Measurements from ENCODE around the gene RNASE13. TPM values are rescaled to one million over a fixed set of nuclear protein-coding genes. Genes with fewer than 3 reads are reported as not detected.

Gene RNASE13, protein sequence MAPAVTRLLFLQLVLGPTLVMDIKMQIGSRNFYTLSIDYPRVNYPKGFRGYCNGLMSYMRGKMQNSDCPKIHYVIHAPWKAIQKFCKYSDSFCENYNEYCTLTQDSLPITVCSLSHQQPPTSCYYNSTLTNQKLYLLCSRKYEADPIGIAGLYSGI
- polyA plus RNA-seq (2013, experiment 1 of 2): not detected
- polyA plus RNA-seq (2013, experiment 2 of 2): not detected

DNA sequence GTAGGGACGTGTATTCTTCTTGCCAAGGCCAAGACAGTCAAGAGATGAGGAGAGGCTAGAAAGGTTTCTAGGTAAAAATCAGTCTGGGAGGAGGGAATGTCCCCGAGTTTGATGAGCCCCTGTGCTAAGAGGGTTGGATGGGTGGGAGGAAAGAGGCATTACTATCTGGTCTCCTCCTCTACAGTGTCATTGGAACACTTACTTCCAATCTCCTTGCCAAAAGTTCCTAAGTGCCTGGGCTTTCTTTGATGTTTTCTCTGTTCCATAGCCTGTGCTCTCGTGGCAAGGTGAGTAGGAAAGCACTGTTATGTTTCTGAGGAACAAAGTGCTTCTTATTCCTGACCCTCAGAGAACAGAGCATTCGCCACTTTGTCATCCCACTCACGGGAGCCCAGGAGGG lies at the start of gene RNASE13:
TSS of gene RNASE13 (minus strand) at position 101 of the 400 bp plus-strand sequence. CDS start 519 bp downstream, outside the sequence.
- H3K79me2 ChIP-seq (ENCODE audit: control insufficient read depth, insufficient read depth, low read length): no peaks in the 10 kb centered on the region
- no peak within 1 kb of the TSS for H3K18ac ChIP-seq (ENCODE audit: low read length)
- H2AK5ac ChIP-seq (ENCODE audit: low read length): no peak within 1 kb of the TSS
- no peaks in the 10 kb centered on the region for H3K27me3 ChIP-seq (ENCODE audit: insufficient read depth, low read length, poor library complexity)
- DNase-seq: no peak
- H3K23ac ChIP-seq (ENCODE audit: low read length): no peak within 1 kb of the TSS
- no peak within 1 kb of the TSS for H3K4ac ChIP-seq (ENCODE audit: low read depth, low read length)
- H4K5ac ChIP-seq (ENCODE audit: low read length): no peak within 1 kb of the TSS
- H3K9ac ChIP-seq (ENCODE audit: low read length): no peak within 1 kb of the TSS
- no peak within 1 kb of the TSS for H3K4me2 ChIP-seq (ENCODE audit: low read length)
- no peak within 1 kb of the TSS for H3K27ac ChIP-seq (ENCODE audit: low read depth, low read length)
- H3K56ac ChIP-seq (ENCODE audit: low read length): no peak within 1 kb of the TSS
- H3K79me1 ChIP-seq (ENCODE audit: low read length): no peaks in the 10 kb centered on the region
- no peak within 1 kb of the TSS for H3K4me3 ChIP-seq (ENCODE audit: low read length)
- H2BK5ac ChIP-seq (ENCODE audit: low read length): no peak within 1 kb of the TSS
- no peak within 1 kb of the TSS for H2BK120ac ChIP-seq (ENCODE audit: low read depth, low read length)
- WGBS (ENCODE audit: extremely low coverage, insufficient coverage, low lambda C conversion rate): no CpG with 5 or more reads among the region's 5 CpGs
- H4K8ac ChIP-seq (ENCODE audit: low read depth, low read length): no peak within 1 kb of the TSS
- no peak within 1 kb of the TSS for H2BK15ac ChIP-seq (replicated peaks; ENCODE audit: low read depth)
- H3K4me1 ChIP-seq (ENCODE audit: control insufficient read depth, low read depth, low read length): peaks cover 5% of the 10 kb centered on the region
- H3K36me3 ChIP-seq (ENCODE audit: control insufficient read depth, insufficient read depth, low read length): no peaks in the 10 kb centered on the region

DNA sequence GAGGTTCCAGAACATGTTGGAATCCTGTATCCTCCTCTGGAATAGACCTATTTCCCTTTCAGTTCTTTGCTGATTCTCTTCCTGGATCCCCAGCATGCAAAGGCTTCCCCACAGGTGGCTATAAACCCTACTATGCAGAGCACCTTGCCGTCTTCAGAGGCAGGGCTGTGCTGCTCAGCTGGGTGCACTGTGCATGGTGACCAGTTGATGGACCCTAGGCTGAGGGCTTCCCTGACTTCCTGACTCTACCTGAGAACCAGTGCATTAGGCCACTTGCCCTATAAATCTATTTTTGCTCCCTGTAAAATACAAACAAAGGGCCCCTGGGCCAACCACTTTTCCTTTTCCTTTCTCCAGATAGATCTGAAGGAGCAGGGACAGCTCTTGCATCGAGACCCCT lies 49.8 kb upstream of the RNASE13 start:
- no peak overlapping the region for H3K4ac ChIP-seq (ENCODE audit: low read depth, low read length)
- no CpG with 5 or more reads among the region's 2 CpGs for WGBS (ENCODE audit: extremely low coverage, insufficient coverage, low lambda C conversion rate)
- no peak overlapping the region for H2BK5ac ChIP-seq (ENCODE audit: low read length)
- H3K27ac ChIP-seq (ENCODE audit: low read depth, low read length): no peak overlapping the region
- no peak overlapping the region for H3K4me3 ChIP-seq (ENCODE audit: low read length)
- no peak overlapping the region for H3K18ac ChIP-seq (ENCODE audit: low read length)
- no peak overlapping the region for H4K8ac ChIP-seq (ENCODE audit: low read depth, low read length)
- H3K27me3 ChIP-seq (ENCODE audit: insufficient read depth, low read length, poor library complexity): no peaks in the 10 kb centered on the region
- H3K79me1 ChIP-seq (ENCODE audit: low read length): no peaks in the 10 kb centered on the region
- H3K56ac ChIP-seq (ENCODE audit: low read length): no peak overlapping the region
- no peak overlapping the region for H3K4me2 ChIP-seq (ENCODE audit: low read length)
- no peaks in the 10 kb centered on the region for H3K79me2 ChIP-seq (ENCODE audit: control insufficient read depth, insufficient read depth, low read length)
- H3K4me1 ChIP-seq (ENCODE audit: control insufficient read depth, low read depth, low read length): no peaks in the 10 kb centered on the region
- no peak overlapping the region for H2BK15ac ChIP-seq (replicated peaks; ENCODE audit: low read depth)
- no peak overlapping the region for H4K5ac ChIP-seq (ENCODE audit: low read length)
- H2AK5ac ChIP-seq (ENCODE audit: low read length): no peak overlapping the region
- no peak overlapping the region for H2BK120ac ChIP-seq (ENCODE audit: low read depth, low read length)
- H3K36me3 ChIP-seq (ENCODE audit: control insufficient read depth, insufficient read depth, low read length): peaks cover 29% of the 10 kb centered on the region
- H3K9ac ChIP-seq (ENCODE audit: low read length): no peak overlapping the region
- H3K23ac ChIP-seq (ENCODE audit: low read length): no peak overlapping the region
- no peak for DNase-seq

DNA sequence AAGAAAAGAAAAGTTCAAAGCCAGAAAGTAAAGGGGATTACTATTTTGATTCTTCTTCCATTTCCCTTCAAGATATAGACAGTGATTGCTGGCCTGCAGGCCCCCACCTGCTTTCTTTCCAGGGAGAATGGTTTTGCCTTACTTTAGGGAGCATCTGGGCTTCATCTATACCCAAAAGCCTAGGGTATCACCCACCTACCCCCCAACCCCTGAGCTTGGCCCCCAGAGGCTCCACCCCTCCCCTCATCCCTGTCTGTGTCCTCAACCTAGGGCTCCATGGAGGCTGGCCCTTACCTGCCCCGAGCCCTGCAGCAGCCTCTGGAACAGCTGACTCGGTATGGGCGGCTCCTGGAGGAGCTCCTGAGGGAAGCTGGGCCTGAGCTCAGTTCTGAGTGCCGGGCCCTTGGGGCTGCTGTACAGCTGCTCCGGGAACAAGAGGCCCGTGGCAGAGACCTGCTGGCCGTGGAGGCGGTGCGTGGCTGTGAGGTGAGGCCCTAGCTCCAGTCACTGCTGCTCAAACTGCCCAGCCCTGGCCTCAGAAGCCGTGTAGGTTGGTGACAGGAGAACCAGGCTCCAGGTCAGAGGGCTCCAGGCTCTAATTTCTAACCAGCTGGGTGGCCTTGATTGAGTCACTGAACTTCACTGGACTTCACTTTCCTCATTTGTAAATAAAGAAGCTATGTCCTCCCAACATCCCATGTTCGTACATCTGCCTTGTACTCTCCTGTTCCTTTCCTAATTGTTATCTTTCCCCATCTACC lies 49.1 kb upstream of the RNASE13 start:
- no peak for DNase-seq
- Histone ChIP-seq H3K18ac (ENCODE audit: low read length) (no peak overlapping the region), H3K9ac (ENCODE audit: low read length) (no peak overlapping the region), H3K4me2 (ENCODE audit: low read length) (no peak overlapping the region), H4K8ac (ENCODE audit: low read depth, low read length) (no peak overlapping the region), H3K4me1 (ENCODE audit: control insufficient read depth, low read depth, low read length) (no peaks in the 10 kb centered on the region), H3K27ac (ENCODE audit: low read depth, low read length) (no peak overlapping the region), H3K79me1 (ENCODE audit: low read length) (no peaks in the 10 kb centered on the region), H4K5ac (ENCODE audit: low read length) (no peak overlapping the region), H2BK120ac (ENCODE audit: low read depth, low read length) (no peak overlapping the region), H2BK5ac (ENCODE audit: low read length) (no peak overlapping the region), H3K4ac (ENCODE audit: low read depth, low read length) (no peak overlapping the region), H3K27me3 (ENCODE audit: insufficient read depth, low read length, poor library complexity) (no peaks in the 10 kb centered on the region), H3K79me2 (ENCODE audit: control insufficient read depth, insufficient read depth, low read length) (no peaks in the 10 kb centered on the region), H3K36me3 (ENCODE audit: control insufficient read depth, insufficient read depth, low read length) (peaks cover 29% of the 10 kb centered on the region), H3K4me3 (ENCODE audit: low read length) (no peak overlapping the region), H3K56ac (ENCODE audit: low read length) (no peak overlapping the region), H3K23ac (ENCODE audit: low read length) (no peak overlapping the region), H2AK5ac (ENCODE audit: low read length) (no peak overlapping the region), H2BK15ac (replicated peaks; ENCODE audit: low read depth) (no peak overlapping the region)
- WGBS (ENCODE audit: extremely low coverage, insufficient coverage, low lambda C conversion rate): no CpG with 5 or more reads among the region's 11 CpGs

DNA sequence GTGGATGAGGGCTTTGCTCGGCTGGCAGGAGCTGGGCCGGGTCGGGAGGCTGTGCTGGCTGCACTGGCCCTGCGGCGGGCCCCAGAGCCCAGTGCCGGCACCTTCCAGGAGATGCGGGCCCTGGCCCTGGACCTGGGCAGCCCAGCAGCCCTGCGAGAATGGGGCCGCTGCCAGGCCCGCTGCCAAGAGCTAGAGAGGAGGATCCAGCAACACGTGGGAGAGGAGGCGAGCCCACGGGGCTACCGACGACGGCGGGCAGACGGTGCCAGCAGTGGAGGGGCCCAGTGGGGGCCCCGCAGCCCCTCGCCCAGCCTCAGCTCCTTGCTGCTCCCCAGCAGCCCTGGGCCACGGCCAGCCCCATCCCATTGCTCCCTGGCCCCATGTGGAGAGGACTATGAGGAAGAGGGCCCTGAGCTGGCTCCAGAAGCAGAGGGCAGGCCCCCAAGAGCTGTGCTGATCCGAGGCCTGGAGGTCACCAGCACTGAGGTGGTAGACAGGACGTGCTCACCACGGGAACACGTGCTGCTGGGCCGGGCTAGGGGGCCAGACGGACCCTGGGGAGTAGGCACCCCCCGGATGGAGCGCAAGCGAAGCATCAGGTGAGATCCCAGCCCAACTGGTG lies 47.0 kb upstream of the RNASE13 start:
- Histone ChIP-seq H3K56ac (ENCODE audit: low read length) (no peak overlapping the region), H4K5ac (ENCODE audit: low read length) (no peak overlapping the region), H3K4ac (ENCODE audit: low read depth, low read length) (no peak overlapping the region), H3K27me3 (ENCODE audit: insufficient read depth, low read length, poor library complexity) (no peaks in the 10 kb centered on the region), H3K23ac (ENCODE audit: low read length) (no peak overlapping the region), H3K4me2 (ENCODE audit: low read length) (no peak overlapping the region), H3K4me3 (ENCODE audit: low read length) (no peak overlapping the region), H3K18ac (ENCODE audit: low read length) (no peak overlapping the region), H3K36me3 (ENCODE audit: control insufficient read depth, insufficient read depth, low read length) (peaks cover 34% of the 10 kb centered on the region), H3K9ac (ENCODE audit: low read length) (no peak overlapping the region), H2BK120ac (ENCODE audit: low read depth, low read length) (no peak overlapping the region), H3K79me2 (ENCODE audit: control insufficient read depth, insufficient read depth, low read length) (no peaks in the 10 kb centered on the region), H3K79me1 (ENCODE audit: low read length) (no peaks in the 10 kb centered on the region), H4K8ac (ENCODE audit: low read depth, low read length) (no peak overlapping the region), H2BK5ac (ENCODE audit: low read length) (no peak overlapping the region), H3K4me1 (ENCODE audit: control insufficient read depth, low read depth, low read length) (no peaks in the 10 kb centered on the region), H2BK15ac (replicated peaks; ENCODE audit: low read depth) (no peak overlapping the region), H3K27ac (ENCODE audit: low read depth, low read length) (no peak overlapping the region), H2AK5ac (ENCODE audit: low read length) (no peak overlapping the region)
- no CpG with 5 or more reads among the region's 30 CpGs for WGBS (ENCODE audit: extremely low coverage, insufficient coverage, low lambda C conversion rate)
- DNase-seq: no peak

DNA sequence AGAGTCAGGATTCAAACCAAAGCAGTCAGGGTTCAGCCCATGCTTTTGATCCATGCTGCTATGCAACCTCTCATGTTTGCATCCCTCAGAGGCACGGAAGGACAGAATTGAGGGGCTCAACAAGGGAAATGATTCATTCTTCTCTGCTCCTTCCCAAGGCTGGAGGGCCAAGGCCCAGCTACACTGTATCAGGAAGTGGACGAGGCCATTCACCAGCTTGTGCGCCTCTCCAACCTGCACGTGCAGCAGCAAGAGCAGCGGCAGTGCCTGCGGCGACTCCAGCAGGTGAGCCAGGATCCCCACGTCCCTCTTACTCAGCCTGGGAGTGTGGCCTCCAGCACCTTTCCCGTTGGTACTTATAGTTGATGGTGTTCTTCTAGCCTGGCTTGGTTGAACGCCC lies 44.1 kb upstream of the RNASE13 start:
- H2BK120ac ChIP-seq (ENCODE audit: low read depth, low read length): no peak overlapping the region
- no peak overlapping the region for H4K8ac ChIP-seq (ENCODE audit: low read depth, low read length)
- H3K4me2 ChIP-seq (ENCODE audit: low read length): no peak overlapping the region
- no peak overlapping the region for H3K18ac ChIP-seq (ENCODE audit: low read length)
- no peak overlapping the region for H2BK15ac ChIP-seq (replicated peaks; ENCODE audit: low read depth)
- no peak overlapping the region for H3K27ac ChIP-seq (ENCODE audit: low read depth, low read length)
- H3K4me1 ChIP-seq (ENCODE audit: control insufficient read depth, low read depth, low read length): no peaks in the 10 kb centered on the region
- H4K5ac ChIP-seq (ENCODE audit: low read length): no peak overlapping the region
- WGBS (ENCODE audit: extremely low coverage, insufficient coverage, low lambda C conversion rate): no CpG with 5 or more reads among the region's 10 CpGs
- no peak overlapping the region for H3K4ac ChIP-seq (ENCODE audit: low read depth, low read length)
- peaks cover 29% of the 10 kb centered on the region for H3K36me3 ChIP-seq (ENCODE audit: control insufficient read depth, insufficient read depth, low read length)
- H3K9ac ChIP-seq (ENCODE audit: low read length): no peak overlapping the region
- H3K27me3 ChIP-seq (ENCODE audit: insufficient read depth, low read length, poor library complexity): no peaks in the 10 kb centered on the region
- no peak overlapping the region for H2AK5ac ChIP-seq (ENCODE audit: low read length)
- H3K79me1 ChIP-seq (ENCODE audit: low read length): no peaks in the 10 kb centered on the region
- no peak overlapping the region for H3K23ac ChIP-seq (ENCODE audit: low read length)
- H3K79me2 ChIP-seq (ENCODE audit: control insufficient read depth, insufficient read depth, low read length): no peaks in the 10 kb centered on the region
- no peak overlapping the region for H3K4me3 ChIP-seq (ENCODE audit: low read length)
- H3K56ac ChIP-seq (ENCODE audit: low read length): no peak overlapping the region
- H2BK5ac ChIP-seq (ENCODE audit: low read length): no peak overlapping the region
- DNase-seq: no peak
